Caco-2 (cell line): ENCODE measurements around the gene TXNIP. TPM values are rescaled to one million over a fixed set of nuclear protein-coding genes. Genes with fewer than 3 reads are reported as not detected.

Experiments used
- BruUV-seq: library from RNA; stranded (reverse); fragments of 400-500 nt; replicated peaks from 2 replicates; lab custom pipeline; 2021; lab: Mats Ljungman, UMichigan
- CTCF ChIA-PET: fragments of 300-600 bp; sonication (Branson Sonifier 250); formaldehyde crosslinking; loops from one replicate; lab custom pipeline; 2022; ENCODE audit warnings: antibody characterized with exemption; lab: Charles Lee
- POLR2A ChIA-PET: fragments of 300-600 bp; sonication (Branson Sonifier 250); formaldehyde crosslinking; loops from one replicate; lab custom pipeline; 2022; ENCODE audit warnings: antibody characterized with exemption; lab: Charles Lee
- DNase-seq, 2 experiments: peaks; one replicate each; pipeline versions ENCODE4 v3.0.0 to v3.0.0-alpha.2; 2020 to 2022
- H3K27me3 ChIP-seq: replicated peaks from 2 replicates; pipeline ENCODE4 v1.6.0; 2011; ENCODE audit warnings: low read length; ENCODE audit not compliant: control insufficient read depth, insufficient read depth
- H3K36me3 ChIP-seq: 2 replicates; pipeline ENCODE4 v1.5.1; 2011; ENCODE audit warnings: low read length; ENCODE audit not compliant: control insufficient read depth, insufficient read depth
- H3K4me1 ChIP-seq: fragments of 250-450 bp; sonication (Bioruptor Pico); 2 replicates; pipeline ENCODE4 v1.5.1; 2020; ENCODE audit warnings: mild to moderate bottlenecking
- H3K4me3 ChIP-seq: 2 replicates; pipeline ENCODE4 v1.5.1; 2011; ENCODE audit warnings: low read depth, mild to moderate bottlenecking, control low read depth, low read length
- H3K9me3 ChIP-seq: fragments of 250-450 bp; sonication (Bioruptor Pico); 2 replicates; pipeline ENCODE4 v1.5.1; 2020; ENCODE audit warnings: mild to moderate bottlenecking, moderate library complexity
- H3K27ac Mint-ChIP-seq: one replicate; pipeline ENCODE4 v1.8.0; 2022; ENCODE audit warnings: mixed read lengths; ENCODE audit not compliant: unreplicated experiment
- H3K27me3 Mint-ChIP-seq: one replicate; pipeline ENCODE4 v1.8.0; 2022; ENCODE audit warnings: mixed read lengths; ENCODE audit not compliant: insufficient read depth, unreplicated experiment
- H3K36me3 Mint-ChIP-seq: one replicate; pipeline ENCODE4 v1.8.0; 2022; ENCODE audit warnings: mild to moderate bottlenecking, mixed read lengths; ENCODE audit not compliant: insufficient read depth, unreplicated experiment
- H3K4me1 Mint-ChIP-seq: one replicate; pipeline ENCODE4 v1.8.0; 2022; ENCODE audit warnings: low read depth, mixed read lengths; ENCODE audit not compliant: unreplicated experiment
- H3K4me3 Mint-ChIP-seq: one replicate; pipeline ENCODE4 v1.8.0; 2022; ENCODE audit warnings: mild to moderate bottlenecking, moderate library complexity, mixed read lengths; ENCODE audit not compliant: unreplicated experiment
- H3K9me3 Mint-ChIP-seq: one replicate; pipeline ENCODE4 v1.8.0; 2022; ENCODE audit warnings: mixed read lengths; ENCODE audit not compliant: unreplicated experiment
- intact Hi-C: fragments of 100-400 bp; cut with micrococcal nuclease; formaldehyde crosslinking; loops from one replicate; pipeline ENCODE4 v1.10.0; 2022; ENCODE audit not compliant: unreplicated experiment
- total RNA-seq: library from RNA; stranded (reverse); gene quantifications from 2 replicates; pipeline ENCODE4 v1.2.3, GENCODE V29; 2022
- TF ChIP-seq, protein P1 (sequence below), 2 experiments: fragments of 200-600 bp in 1 of 2; IDR thresholded peaks; 1 replicate in 1 of 2; 2 replicates in 1 of 2; pipeline versions ENCODE4 v1.5.1 to v1.8.0; 2011 to 2022; ENCODE audit warnings: antibody characterized with exemption in 1 of 2, control low read depth in 1 of 2, inconsistent platforms in 1 of 2, low read depth in 1 of 2, low read length in 1 of 2, mild to moderate bottlenecking in 1 of 2, moderate library complexity in 1 of 2; ENCODE audit not compliant: insufficient read depth in 1 of 2, severe bottlenecking in 1 of 2, unreplicated experiment in 1 of 2

TXNIP gene
- total RNA-seq, 1 experiment from 2014 or later: 27.5 TPM

- Mint-ChIP-seq H3K27ac (no peak overlapping the region), H3K4me3 (no peak overlapping the region), H3K36me3 (no peaks in the 10 kb centered on the region), H3K9me3 (no peaks in the 10 kb centered on the region), H3K27me3 (no peaks in the 10 kb centered on the region), H3K4me1 (no peaks in the 10 kb centered on the region)
- Histone ChIP-seq H3K9me3 (no peaks in the 10 kb centered on the region), H3K27me3 (no peaks in the 10 kb centered on the region), H3K36me3 (no peaks in the 10 kb centered on the region), H3K4me3 (no peak overlapping the region), H3K4me1 (no peaks in the 10 kb centered on the region)
- ChIA-PET POLR2A (no interaction called here), CTCF (no interaction called here)
- TF ChIP-seq, protein P1, sequence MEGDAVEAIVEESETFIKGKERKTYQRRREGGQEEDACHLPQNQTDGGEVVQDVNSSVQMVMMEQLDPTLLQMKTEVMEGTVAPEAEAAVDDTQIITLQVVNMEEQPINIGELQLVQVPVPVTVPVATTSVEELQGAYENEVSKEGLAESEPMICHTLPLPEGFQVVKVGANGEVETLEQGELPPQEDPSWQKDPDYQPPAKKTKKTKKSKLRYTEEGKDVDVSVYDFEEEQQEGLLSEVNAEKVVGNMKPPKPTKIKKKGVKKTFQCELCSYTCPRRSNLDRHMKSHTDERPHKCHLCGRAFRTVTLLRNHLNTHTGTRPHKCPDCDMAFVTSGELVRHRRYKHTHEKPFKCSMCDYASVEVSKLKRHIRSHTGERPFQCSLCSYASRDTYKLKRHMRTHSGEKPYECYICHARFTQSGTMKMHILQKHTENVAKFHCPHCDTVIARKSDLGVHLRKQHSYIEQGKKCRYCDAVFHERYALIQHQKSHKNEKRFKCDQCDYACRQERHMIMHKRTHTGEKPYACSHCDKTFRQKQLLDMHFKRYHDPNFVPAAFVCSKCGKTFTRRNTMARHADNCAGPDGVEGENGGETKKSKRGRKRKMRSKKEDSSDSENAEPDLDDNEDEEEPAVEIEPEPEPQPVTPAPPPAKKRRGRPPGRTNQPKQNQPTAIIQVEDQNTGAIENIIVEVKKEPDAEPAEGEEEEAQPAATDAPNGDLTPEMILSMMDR (IDR thresholded peaks at IDR 0.05; ENCODE audit: insufficient read depth in 1 of 2, low read depth in 1 of 2, low read length in 1 of 2, severe bottlenecking in 1 of 2, unreplicated experiment in 1 of 2): no peak
- no TSS peak for BruUV-seq
- intact Hi-C loops: no loop called here
- no peak for DNase-seq
These were observed 49.8 kb downstream of the TXNIP start for GRCh38 chr1:145946477-145946986.

- ChIA-PET POLR2A (no interaction called here), CTCF (interaction anchor here (0.6 to 1.1 kb wide), 2 partner anchors 53 to 99 kb away, joined by 3 read pairs; partner anchors contain the start of gene NUDT17)
- Histone ChIP-seq H3K36me3 (no peaks in the 10 kb centered on the region), H3K9me3 (no peaks in the 10 kb centered on the region), H3K27me3 (no peaks in the 10 kb centered on the region), H3K4me1 (no peaks in the 10 kb centered on the region), H3K4me3 (no peak overlapping the region)
- Mint-ChIP-seq H3K4me1 (no peaks in the 10 kb centered on the region), H3K4me3 (no peak overlapping the region), H3K27ac (no peak overlapping the region), H3K9me3 (no peaks in the 10 kb centered on the region), H3K36me3 (no peaks in the 10 kb centered on the region), H3K27me3 (no peaks in the 10 kb centered on the region)
- DNase-seq: no peak
- intact Hi-C loops: no loop called here
- no TSS peak for BruUV-seq
- TF ChIP-seq, protein P1 (IDR thresholded peaks at IDR 0.05; ENCODE audit: insufficient read depth in 1 of 2, low read depth in 1 of 2, low read length in 1 of 2, severe bottlenecking in 1 of 2, unreplicated experiment in 1 of 2): no peak
These were observed 51.8 kb downstream of the TXNIP start for GRCh38 chr1:145944532-145944931.

- POLR2A ChIA-PET: no interaction called here
- Histone ChIP-seq H3K4me3 (no peak overlapping the region), H3K4me1 (no peaks in the 10 kb centered on the region), H3K9me3 (no peaks in the 10 kb centered on the region), H3K27me3 (no peaks in the 10 kb centered on the region), H3K36me3 (no peaks in the 10 kb centered on the region)
- no peaks in the 10 kb centered on the region for H3K9me3 Mint-ChIP-seq
- H3K27ac Mint-ChIP-seq: no peak overlapping the region
- no peaks in the 10 kb centered on the region for H3K36me3 Mint-ChIP-seq
- no peaks in the 10 kb centered on the region for H3K27me3 Mint-ChIP-seq
- intact Hi-C loops: no loop called here
- no peaks in the 10 kb centered on the region for H3K4me1 Mint-ChIP-seq
- H3K4me3 Mint-ChIP-seq: no peak overlapping the region
- TF ChIP-seq, protein P1 (IDR thresholded peaks at IDR 0.05; ENCODE audit: insufficient read depth in 1 of 2, low read depth in 1 of 2, low read length in 1 of 2, severe bottlenecking in 1 of 2, unreplicated experiment in 1 of 2): no peak
- no peak for DNase-seq
- BruUV-seq: no TSS peak
- CTCF ChIA-PET: no interaction called here
These were observed 53.5 kb downstream of the TXNIP start for GRCh38 chr1:145942871-145943270.

Other genes starting within 250 kb of the TXNIP start
- gene RNF115, start 172.5 kb downstream of the TXNIP start, total RNA-seq: 16.6 and 17.5 TPM in 2 replicates
- gene POLR3C, start 172.4 kb downstream of the TXNIP start, total RNA-seq: 48.0 and 48.8 TPM in 2 replicates
- gene NUDT17, start 150.9 kb downstream of the TXNIP start, total RNA-seq: 4.8 and 6.4 TPM in 2 replicates
- 20.3 and 22.0 TPM in 2 replicates for gene PIAS3, start 137.5 kb downstream of the TXNIP start, total RNA-seq
- 0.09 and 0.34 TPM in 2 replicates for gene ANKRD35, start 110.7 kb downstream of the TXNIP start, total RNA-seq
- 0.12 and 0.43 TPM in 2 replicates for gene ITGA10, start 86.5 kb downstream of the TXNIP start, total RNA-seq
- 14.5 and 16.1 TPM in 2 replicates for gene PEX11B, start 77.9 kb downstream of the TXNIP start, total RNA-seq
- gene RBM8A, start 69.1 kb downstream of the TXNIP start, total RNA-seq: 178 and 185 TPM in 2 replicates
- gene LIX1L, start 38.6 kb downstream of the TXNIP start, total RNA-seq: 0.82 and 1.1 TPM in 2 replicates
- 0.19 and 0.77 TPM in 2 replicates for gene ANKRD34A, start 32.0 kb downstream of the TXNIP start, total RNA-seq
- 2.9 and 3.4 TPM in 2 replicates for gene POLR3GL, start 31.9 kb downstream of the TXNIP start, total RNA-seq
- gene HJV, start 25.2 kb upstream of the TXNIP start, total RNA-seq: not detected in 2 replicates
- gene NBPF10, start 148.2 kb upstream of the TXNIP start, total RNA-seq: 2.3 TPM in 2 replicates
- gene NOTCH2NLA, start 232.4 kb upstream of the TXNIP start, total RNA-seq: 19.3 and 23.3 TPM in 2 replicates